ACC112 (cell line): ENCODE measurements around the gene PRSS8.
"Not testable (repeated sequence)": the region's sequence is repeated elsewhere in the genome, so short reads cannot be mapped to it uniquely, and the experiment has no call there.

Experiments
- H2AFZ ChIP-seq: fragments of 200-600 bp; sonication (generic); one replicate; pipeline ENCODE4 v1.6.0; 2017; ENCODE audit warnings: antibody characterized with exemption, low read length; ENCODE audit not compliant: unreplicated experiment
- H3K27ac ChIP-seq: fragments of 200-600 bp; sonication (generic); 2 replicates; pipeline ENCODE4 v1.5.1; 2014; ENCODE audit warnings: low read depth, mild to moderate bottlenecking, antibody characterized with exemption, low read length, moderate library complexity
- H3K27me3 ChIP-seq: fragments of 200-600 bp; sonication (generic); 2 replicates; pipeline ENCODE4 v1.6.1; 2014; ENCODE audit warnings: mild to moderate bottlenecking, antibody characterized with exemption, low read length, moderate library complexity, mixed read lengths; ENCODE audit not compliant: insufficient read depth
- H3K36me3 ChIP-seq: fragments of 200-600 bp; sonication (generic); 2 replicates; pipeline ENCODE4 v1.6.1; 2016; ENCODE audit warnings: mild to moderate bottlenecking, antibody characterized with exemption, low read length, moderate library complexity, mixed read lengths; ENCODE audit not compliant: insufficient read depth
- H3K4me1 ChIP-seq: fragments of 200-600 bp; sonication (generic); one replicate; pipeline ENCODE4 v1.6.1; 2016; ENCODE audit warnings: low read length, mixed read lengths; ENCODE audit not compliant: insufficient read depth, unreplicated experiment, control insufficient read depth
- H3K4me3 ChIP-seq: fragments of 200-600 bp; sonication (generic); 2 replicates; pipeline ENCODE4 v1.5.1; 2014; ENCODE audit warnings: mild to moderate bottlenecking, low read depth, low read length
- H3K79me2 ChIP-seq: fragments of 200-600 bp; sonication (generic); one replicate; pipeline ENCODE4 v1.6.0; 2016; ENCODE audit warnings: low read length; ENCODE audit not compliant: control insufficient read depth, unreplicated experiment, insufficient read depth

The PRSS8 gene

DNA sequence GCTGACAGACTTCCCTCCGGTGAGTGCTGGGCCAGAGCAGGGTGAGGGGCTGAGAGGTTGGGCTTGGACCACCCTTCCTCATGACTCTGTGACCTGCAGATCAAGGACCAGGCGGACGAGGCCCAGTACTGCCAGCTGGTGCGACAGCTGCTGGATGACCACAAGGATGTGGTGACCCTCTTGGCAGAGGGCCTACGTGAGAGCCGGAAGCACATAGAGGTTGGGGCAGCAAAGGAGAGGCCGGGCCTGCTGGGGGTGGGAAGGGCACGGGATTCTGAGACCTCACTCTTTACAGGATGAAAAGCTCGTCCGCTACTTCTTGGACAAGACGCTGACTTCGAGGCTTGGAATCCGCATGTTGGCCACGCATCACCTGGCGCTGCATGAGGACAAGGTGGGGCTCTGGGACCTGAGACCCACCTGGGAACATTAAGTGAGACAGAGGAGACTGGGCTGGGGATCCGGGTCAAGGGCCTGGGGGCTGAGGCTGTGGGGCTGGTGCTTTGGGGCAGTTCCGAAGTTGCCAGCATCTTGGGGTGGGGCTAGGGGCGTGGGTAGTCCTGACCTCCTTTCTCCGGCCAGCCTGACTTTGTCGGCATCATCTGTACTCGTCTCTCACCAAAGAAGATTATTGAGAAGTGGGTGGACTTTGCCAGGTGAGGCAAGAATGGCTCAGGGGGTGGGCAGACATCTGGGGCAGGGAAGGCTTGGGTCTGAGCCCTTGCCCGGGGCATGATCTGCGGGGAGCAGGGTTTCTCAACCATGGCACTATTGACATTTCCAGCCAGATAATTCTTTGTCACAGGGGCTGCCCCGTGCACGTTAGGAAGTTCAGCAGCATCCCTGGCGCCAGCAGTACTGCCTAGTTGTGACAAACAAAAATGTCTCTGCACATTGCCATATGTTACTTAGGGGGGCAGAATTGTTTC, 25.2 kb downstream of the PRSS8 start:
- Histone ChIP-seq H3K79me2 (peaks cover 20% of the 10 kb centered on the region), H3K27me3 (no peaks in the 10 kb centered on the region), H3K4me1 (peaks cover 9% of the 10 kb centered on the region), H2AFZ (no peak overlapping the region), H3K36me3 (peaks cover 19% of the 10 kb centered on the region; the same call in 1 of the 2 replicates), H3K27ac (no peak overlapping the region), H3K4me3 (peak overlapping the region; percentile 17; the same call in 1 of the 2 replicates)

DNA sequence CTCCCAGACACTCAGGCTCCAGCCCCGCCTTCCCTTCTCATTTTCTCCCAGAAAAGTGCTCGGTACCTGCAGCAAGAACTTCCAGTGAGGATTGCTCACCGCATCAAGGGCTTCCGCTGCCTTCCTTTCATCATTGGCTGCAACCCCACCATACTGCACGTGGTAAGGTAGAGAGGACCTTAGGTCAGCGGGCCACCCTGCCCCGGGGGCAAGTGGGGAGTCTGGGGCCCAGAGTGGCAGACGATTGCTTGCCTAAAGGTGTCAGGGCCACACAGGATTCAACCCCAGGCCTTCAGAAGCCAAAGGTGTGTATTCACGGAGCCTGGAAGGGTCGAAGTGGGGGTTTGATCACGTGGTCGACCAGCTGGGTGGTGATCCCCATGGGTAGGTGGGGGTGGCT, 25.9 kb downstream of the PRSS8 start:
- Histone ChIP-seq H3K4me3 (peak overlapping the region; percentile 88), H3K36me3 (peaks cover 19% of the 10 kb centered on the region; the same call in 1 of the 2 replicates), H3K27ac (no peak overlapping the region), H3K27me3 (no peaks in the 10 kb centered on the region), H2AFZ (no peak overlapping the region), H3K4me1 (peaks cover 9% of the 10 kb centered on the region), H3K79me2 (peaks cover 19% of the 10 kb centered on the region)

DNA sequence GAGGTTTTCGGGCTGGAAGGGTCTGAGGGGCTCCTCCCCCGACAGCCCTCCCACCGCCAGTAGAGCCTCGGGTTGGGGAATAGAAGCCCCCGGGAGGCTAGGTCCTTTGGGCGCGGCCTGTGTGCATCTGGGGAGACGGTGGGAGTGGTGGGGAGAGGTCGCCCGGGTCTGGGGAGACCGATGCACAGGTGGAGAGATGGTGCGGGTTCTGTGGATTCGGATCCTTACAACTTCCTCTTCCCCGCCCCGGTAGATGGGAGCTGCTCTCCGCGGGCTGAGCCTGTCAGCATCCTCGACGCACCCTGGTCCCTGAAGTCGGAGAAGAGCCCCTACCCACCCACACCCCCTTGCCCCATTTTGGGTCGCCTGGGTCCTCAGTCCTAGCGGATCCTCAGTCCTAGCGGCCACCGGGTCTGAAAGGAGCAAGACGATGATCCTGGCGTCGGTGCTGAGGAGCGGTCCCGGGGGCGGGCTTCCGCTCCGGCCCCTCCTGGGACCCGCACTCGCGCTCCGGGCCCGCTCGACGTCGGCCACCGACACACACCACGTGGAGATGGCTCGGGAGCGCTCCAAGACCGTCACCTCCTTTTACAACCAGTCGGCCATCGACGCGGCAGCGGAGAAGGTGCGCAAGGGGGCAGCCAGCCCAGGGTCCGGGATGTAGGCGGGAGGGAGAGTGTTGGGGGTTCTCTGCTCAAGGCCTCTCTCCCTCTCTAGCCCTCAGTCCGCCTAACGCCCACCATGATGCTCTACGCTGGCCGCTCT, 26.6 kb downstream of the PRSS8 start:
- peak overlapping the region; percentile 88 for H3K4me3 ChIP-seq
- peaks cover 19% of the 10 kb centered on the region; the same call in 1 of the 2 replicates for H3K36me3 ChIP-seq
- peak overlapping the region; percentile 89 for H2AFZ ChIP-seq
- peaks cover 19% of the 10 kb centered on the region for H3K79me2 ChIP-seq
- peaks cover 9% of the 10 kb centered on the region for H3K4me1 ChIP-seq
- no peaks in the 10 kb centered on the region for H3K27me3 ChIP-seq
- no peak overlapping the region for H3K27ac ChIP-seq

DNA sequence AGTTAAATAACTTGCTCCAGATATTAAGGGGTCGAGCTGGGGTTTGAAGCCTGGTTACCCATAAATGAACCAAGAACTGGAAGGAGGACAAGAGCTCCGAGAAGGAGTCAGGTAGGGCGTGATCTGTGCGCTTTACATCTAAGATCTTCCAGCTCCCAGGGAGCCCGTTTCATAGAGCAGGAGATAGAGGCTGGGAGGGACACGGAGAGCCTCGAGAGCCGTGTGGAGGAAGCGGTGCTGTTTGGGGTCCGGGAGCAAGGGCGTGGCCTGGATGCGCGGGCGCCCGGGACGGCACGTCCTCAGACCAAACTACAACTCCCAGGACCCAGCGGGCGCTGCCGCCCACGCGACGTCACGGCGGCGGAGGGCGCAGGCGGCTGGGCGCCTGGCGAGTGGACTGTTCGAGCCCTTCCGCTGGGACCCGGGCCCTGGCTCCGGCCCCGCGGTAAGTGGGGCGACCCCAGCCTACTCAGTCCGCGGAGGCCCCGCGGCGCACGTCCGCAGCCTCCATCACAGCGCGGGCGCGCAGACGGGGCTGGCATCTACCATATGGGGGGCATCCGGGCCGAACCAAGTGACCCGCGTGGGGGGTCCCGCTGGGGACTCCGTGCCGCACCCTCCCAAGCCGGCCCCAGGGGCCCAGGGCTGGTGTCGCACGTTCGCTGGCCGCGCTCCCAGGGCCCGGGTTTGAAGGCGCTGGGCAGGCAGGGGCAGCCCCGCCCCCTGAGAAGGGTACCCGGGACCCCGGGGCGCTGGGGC, 27.3 kb downstream of the PRSS8 start, which contains the start of gene BCKDK:
Gene BCKDK (plus strand): TSS at position 352 of the 759 bp plus-strand sequence. CDS start 838 bp downstream, outside the sequence.
- Histone ChIP-seq H3K4me3 (peak within 1 kb of the TSS; percentile 88), H3K36me3 (peaks cover 19% of the 10 kb centered on the region; the same call in 1 of the 2 replicates), H3K4me1 (peaks cover 9% of the 10 kb centered on the region), H2AFZ (peak within 1 kb of the TSS; percentile 89), H3K27ac (no peak within 1 kb of the TSS), H3K79me2 (peaks cover 19% of the 10 kb centered on the region), H3K27me3 (no peaks in the 10 kb centered on the region)

DNA sequence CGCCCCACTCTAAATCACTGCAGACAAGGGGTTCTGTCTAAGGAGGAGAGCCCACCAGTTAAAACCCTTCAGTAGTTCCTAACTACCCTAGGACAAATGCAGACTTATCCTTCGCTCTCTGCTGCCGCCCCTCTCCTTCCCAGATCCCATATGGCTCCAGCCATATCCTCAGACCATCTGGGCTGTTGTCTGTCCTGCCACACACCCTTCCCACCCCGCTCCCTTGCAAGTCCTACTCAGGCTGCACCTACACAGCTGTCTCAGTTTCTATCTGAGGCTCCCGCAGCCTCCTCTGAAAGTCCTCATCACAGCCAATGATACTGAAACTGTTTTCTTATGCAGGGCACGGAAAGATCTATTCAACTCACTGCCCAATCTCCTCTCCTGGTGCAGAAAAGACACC, 28.1 kb downstream of the PRSS8 start:
- H3K4me1 ChIP-seq = peaks cover 9% of the 10 kb centered on the region

DNA sequence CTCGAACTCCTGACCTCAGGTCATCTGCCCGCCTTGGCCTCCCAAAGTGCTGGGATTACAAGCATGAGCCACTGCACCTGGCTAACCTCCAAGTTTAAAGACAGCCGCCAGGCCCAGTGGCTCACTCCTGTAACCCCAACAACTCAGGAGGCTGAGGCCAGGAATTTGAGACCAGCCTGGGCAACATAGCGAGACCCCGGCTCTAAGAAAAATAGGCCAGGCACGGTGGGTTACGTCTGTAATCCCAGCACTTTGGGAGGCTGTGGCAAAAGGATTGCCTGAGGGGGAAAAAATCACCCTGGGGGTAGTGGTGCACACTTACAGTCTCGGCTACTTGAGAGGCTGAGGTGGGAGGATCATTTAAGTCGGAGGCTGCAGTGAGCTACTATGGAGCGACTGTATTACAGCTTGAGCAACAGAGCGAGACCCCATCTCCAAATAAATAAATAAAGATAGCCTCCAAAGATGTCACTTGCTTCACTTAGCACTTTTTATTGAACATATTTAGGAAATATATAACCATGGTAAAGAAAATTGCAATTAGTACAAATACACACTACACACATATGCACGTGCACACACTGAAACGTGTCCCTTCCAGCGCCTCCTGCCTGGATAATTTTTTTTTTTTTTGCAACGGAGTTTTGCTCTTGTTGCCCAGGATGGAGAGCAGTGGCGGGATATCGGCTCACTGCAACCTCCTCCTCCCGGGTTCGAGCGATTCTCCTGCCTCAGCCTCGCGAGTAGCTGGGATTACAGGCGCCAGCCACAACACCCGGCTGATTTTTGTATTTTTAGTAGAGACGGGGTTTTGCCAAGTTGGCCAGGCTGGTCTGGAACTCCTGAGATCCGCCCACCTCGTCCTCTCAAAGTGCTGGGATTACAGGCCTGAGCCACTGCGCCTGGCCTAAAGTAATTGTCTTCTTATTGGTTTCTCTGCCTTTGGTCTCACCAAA, 28.7 kb downstream of the PRSS8 start:
- peaks cover 19% of the 10 kb centered on the region; the same call in 1 of the 2 replicates for H3K36me3 ChIP-seq
- no peaks in the 10 kb centered on the region for H3K27me3 ChIP-seq
- peaks cover 19% of the 10 kb centered on the region for H3K79me2 ChIP-seq
- H3K4me1 ChIP-seq = peaks cover 9% of the 10 kb centered on the region
- H2AFZ ChIP-seq = no peak overlapping the region
- no peak overlapping the region for H3K27ac ChIP-seq
- no peak overlapping the region for H3K4me3 ChIP-seq

More for the DNA sequence above, 28.1 kb downstream of the PRSS8 start:
- Histone ChIP-seq H3K36me3 (peaks cover 19% of the 10 kb centered on the region; the same call in 1 of the 2 replicates), H3K79me2 (peaks cover 19% of the 10 kb centered on the region), H2AFZ (no peak overlapping the region), H3K4me3 (peak overlapping the region; percentile 88), H3K27me3 (no peaks in the 10 kb centered on the region), H3K27ac (no peak overlapping the region)

DNA sequence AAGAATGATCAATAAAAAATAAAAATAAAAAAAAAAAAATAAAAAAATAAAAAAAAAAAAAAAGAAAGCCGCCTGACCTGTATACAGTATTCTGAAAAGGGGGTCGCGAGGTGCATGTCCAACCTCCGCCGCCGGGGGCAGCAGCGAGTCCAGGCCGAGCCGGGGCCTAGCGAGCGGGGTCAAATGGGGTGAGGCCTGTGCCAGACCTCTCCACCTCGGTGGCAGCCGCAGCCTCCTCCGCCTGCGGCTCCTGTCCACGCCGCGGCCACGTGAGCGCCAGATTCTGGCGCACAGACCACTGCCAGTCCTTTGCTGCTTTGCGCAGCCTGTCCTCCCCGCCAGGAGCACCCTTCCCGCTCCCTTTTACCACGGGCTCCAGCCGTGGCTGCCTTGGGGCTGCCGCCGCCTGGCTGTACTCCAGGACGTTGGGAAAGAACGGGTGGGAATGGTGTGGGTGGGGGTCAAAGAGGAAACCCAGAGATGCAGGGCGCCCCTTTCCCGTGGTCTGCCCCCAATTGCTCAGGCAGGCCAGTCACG, 29.8 kb downstream of the PRSS8 start:
- Histone ChIP-seq H3K4me3 (0 out of 2 replicates have a peak overlapping the region, but pooled peaks have one; percentile 5), H3K27me3 (no peaks in the 10 kb centered on the region), H3K27ac (peak overlapping the region; percentile 24; the same call in 1 of the 2 replicates), H2AFZ (peak overlapping the region; percentile 79), H3K36me3 (peaks cover 8% of the 10 kb centered on the region; the same call in 1 of the 2 replicates), H3K79me2 (peaks cover 16% of the 10 kb centered on the region), H3K4me1 (peaks cover 9% of the 10 kb centered on the region)

DNA sequence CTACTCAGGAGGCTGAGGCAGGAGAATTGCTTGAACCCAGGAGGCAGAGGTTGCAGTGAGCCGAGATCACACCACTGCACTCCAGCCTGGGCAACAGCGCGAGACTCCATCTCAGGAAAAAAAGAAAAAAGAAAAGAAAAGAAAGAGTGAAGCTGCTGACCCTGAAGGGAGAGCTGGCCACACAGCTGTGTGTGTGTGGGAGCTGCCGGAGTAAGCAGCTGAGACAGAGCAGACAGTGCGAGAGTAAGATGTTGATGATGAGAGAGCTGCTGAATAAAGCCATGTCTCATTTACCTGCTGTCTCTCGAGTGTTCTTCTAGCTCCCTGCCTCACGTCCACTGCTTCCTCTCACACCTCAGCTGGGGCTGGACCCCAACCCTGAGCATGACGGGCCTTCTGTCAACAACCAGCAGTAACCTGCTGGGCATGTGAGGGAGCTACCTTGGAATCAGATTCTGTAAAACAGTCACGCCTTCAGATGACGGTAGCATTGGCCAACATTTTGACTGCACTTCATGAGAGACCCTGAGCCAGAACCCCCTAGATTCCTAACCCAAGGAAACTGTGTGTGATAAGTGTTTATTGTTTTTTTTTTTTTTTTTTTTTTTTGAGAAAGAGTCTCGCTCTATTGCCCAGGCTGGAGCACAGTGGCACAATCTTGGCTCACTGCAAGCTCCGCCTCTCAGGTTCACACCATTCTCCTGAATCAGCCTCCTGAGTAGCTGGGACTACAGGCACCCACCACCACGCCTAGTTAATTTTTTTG, 34.5 kb downstream of the PRSS8 start:
- not testable (repeated sequence) for H3K27me3 ChIP-seq, H3K4me3 ChIP-seq
- peaks cover 10% of the 10 kb centered on the region for H3K4me1 ChIP-seq

More for the DNA sequence above, 34.5 kb downstream of the PRSS8 start:
- H3K79me2 ChIP-seq, H3K27ac ChIP-seq, H3K36me3 ChIP-seq, H2AFZ ChIP-seq: not testable (repeated sequence)
